CD4-positive, CD25-positive, alpha-beta regulatory T cell (primary cell): Measurements from ENCODE around the gene PLEKHN1. TPM values are rescaled to one million over a fixed set of nuclear protein-coding genes. Genes with fewer than 3 reads are reported as not detected.
"Not testable (repeated sequence)": the region's sequence is repeated elsewhere in the genome, so short reads cannot be mapped to it uniquely, and the experiment has no call there.

ENCODE experiments used
- ATAC-seq, 2 donors: fragments of 150-1000 bp; cut with Tn5 transposase; one replicate each; pipeline ENCODE4 v1.10.0; 2021; ENCODE audit warnings: low read depth in 2 of 2, moderate number of reproducible peaks in 2 of 2, moderate library complexity in 1 of 2
- DNase-seq, 3 donors: peaks; one replicate each; pipeline versions ENCODE4 v3.0.0 to v3.0.0-alpha.2; 2012 to 2022; ENCODE audit warnings: mixed read lengths in 1 of 3
- H3K27ac ChIP-seq: one replicate; pipeline ENCODE4 v1.7.0; 2013; ENCODE audit warnings: mild to moderate bottlenecking, low read length; ENCODE audit not compliant: insufficient read depth, poor library complexity, severe bottlenecking
- H3K27me3 ChIP-seq: one replicate; pipeline ENCODE4 v1.7.0; 2013; ENCODE audit warnings: low read length; ENCODE audit not compliant: control insufficient read depth, insufficient read depth
- H3K36me3 ChIP-seq: one replicate; pipeline ENCODE4 v1.7.0; 2013; ENCODE audit warnings: mild to moderate bottlenecking, low read length, moderate library complexity; ENCODE audit not compliant: control insufficient read depth, insufficient read depth
- H3K4me1 ChIP-seq: 2 replicates; pipeline ENCODE4 v1.7.0; 2013; ENCODE audit warnings: mild to moderate bottlenecking, low read length; ENCODE audit not compliant: insufficient read depth, control insufficient read depth, poor library complexity, severe bottlenecking
- H3K4me3 ChIP-seq: one replicate; pipeline ENCODE4 v1.7.0; 2013; ENCODE audit warnings: low read depth, mild to moderate bottlenecking, low read length, moderate library complexity
- H3K9me3 ChIP-seq, 2 experiments: 1 replicate in 1 of 2; 2 replicates in 1 of 2; pipeline ENCODE4 v1.7.0; 2013; ENCODE audit warnings: low read length in 2 of 2, mild to moderate bottlenecking in 1 of 2, moderate library complexity in 1 of 2; ENCODE audit not compliant: control insufficient read depth in 2 of 2
- H3K27ac Mint-ChIP-seq, 3 donors: one replicate each; pipeline ENCODE4 v1.8.0; 2020 to 2022; ENCODE audit warnings: mild to moderate bottlenecking in 3 of 3, mixed read lengths in 3 of 3, moderate library complexity in 2 of 3
- H3K27me3 Mint-ChIP-seq: one replicate; pipeline ENCODE4 v1.8.0; 2022; ENCODE audit warnings: mild to moderate bottlenecking, mixed read lengths
- H3K36me3 Mint-ChIP-seq: one replicate; pipeline ENCODE4 v1.8.0; 2020; ENCODE audit warnings: mixed read lengths
- H3K4me1 Mint-ChIP-seq, 4 donors: one replicate each; pipeline ENCODE4 v1.8.0; 2020 to 2022; ENCODE audit warnings: mixed read lengths in 4 of 4, mild to moderate bottlenecking in 1 of 4
- H3K4me3 Mint-ChIP-seq, 4 donors: one replicate each; pipeline ENCODE4 v1.8.0; 2020 to 2022; ENCODE audit warnings: mild to moderate bottlenecking in 4 of 4, mixed read lengths in 4 of 4, moderate library complexity in 3 of 4
- H3K9me3 Mint-ChIP-seq, 7 donors: one replicate each; pipeline ENCODE4 v1.8.0; 2020 to 2022; ENCODE audit warnings: mixed read lengths in 7 of 7, mild to moderate bottlenecking in 3 of 7, moderate library complexity in 2 of 7
- polyA plus RNA-seq, 4 donors: library from polyadenylated mRNA; unstranded; fragments of 300-500 nt; fragmentation: Illumina TruSeq; gene quantifications; one replicate each; pipeline ENCODE4 v1.2.3, GENCODE V29; 2021
- total RNA-seq: library from RNA; stranded (reverse); gene quantifications from one replicate; pipeline ENCODE4 v1.2.3, GENCODE V29; 2022

PLEKHN1 gene
- total and polyA plus RNA-seq, 5 donors from 2014 or later = 0.39 to 2.5 (median 0.61) TPM; not detected in 2

DNA sequence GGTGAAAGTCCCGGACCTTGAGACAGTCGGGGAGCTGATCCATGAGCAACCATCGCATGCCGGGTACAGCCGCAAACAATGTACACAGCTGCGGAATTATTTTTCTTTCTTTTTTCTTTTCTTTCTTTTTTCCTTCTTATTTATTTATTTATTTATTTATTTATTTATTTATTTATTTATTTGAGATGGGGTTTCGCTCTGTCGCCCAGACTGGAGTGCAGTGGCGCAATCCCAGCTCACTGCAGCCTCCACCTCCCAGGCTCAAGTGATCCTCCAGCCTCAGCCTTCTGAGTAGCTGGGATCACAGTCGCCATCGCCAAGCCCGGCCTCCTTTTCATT is 18.2 kb downstream of the PLEKHN1 start:
- ATAC-seq (no peak), DNase-seq (no peak)
- no peak overlapping the region for H3K4me3 Mint-ChIP-seq
- H3K9me3 Mint-ChIP-seq = peaks cover 0 to 3% (median 0%) of the 10 kb centered on the region in 7 donors
- H3K4me1 ChIP-seq = peaks cover 4% of the 10 kb centered on the region
- no peaks in the 10 kb centered on the region for H3K36me3 ChIP-seq
- H3K27me3 Mint-ChIP-seq = peaks cover 47% of the 10 kb centered on the region
- no peaks in the 10 kb centered on the region for H3K9me3 ChIP-seq
- H3K4me1 Mint-ChIP-seq = no peaks in the 10 kb centered on the region
- H3K27me3 ChIP-seq = peaks cover 4% of the 10 kb centered on the region
- H3K36me3 Mint-ChIP-seq = no peaks in the 10 kb centered on the region
- H3K27ac ChIP-seq = no peak overlapping the region
- no peak overlapping the region for H3K27ac Mint-ChIP-seq
- H3K4me3 ChIP-seq = no peak overlapping the region

DNA sequence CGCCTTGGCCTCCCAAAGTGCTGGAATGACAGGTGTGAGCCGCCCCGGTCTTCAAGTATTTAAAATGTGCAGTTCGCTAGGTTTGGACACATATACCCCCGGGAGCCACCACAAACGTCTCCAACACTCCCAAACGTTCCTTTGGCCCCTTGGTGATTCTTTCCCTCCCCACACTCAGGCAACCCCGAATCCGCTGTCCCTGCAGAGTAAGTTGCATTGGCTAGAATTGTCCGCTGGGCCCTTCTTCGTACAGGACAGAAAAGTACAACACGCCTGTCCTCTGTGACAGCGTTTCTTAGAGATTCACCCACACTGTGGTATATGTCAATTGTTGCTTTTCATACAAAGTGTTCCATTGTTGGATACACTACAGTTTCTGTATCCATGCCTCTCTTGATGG is 18.8 kb downstream of the PLEKHN1 start:
- no peak overlapping the region for H3K27ac Mint-ChIP-seq
- Histone ChIP-seq H3K36me3 (no peaks in the 10 kb centered on the region), H3K27ac (no peak overlapping the region), H3K9me3 (no peaks in the 10 kb centered on the region), H3K4me1 (peaks cover 4% of the 10 kb centered on the region), H3K27me3 (peaks cover 7% of the 10 kb centered on the region), H3K4me3 (no peak overlapping the region)
- H3K9me3 Mint-ChIP-seq = no peaks in the 10 kb centered on the region
- no peaks in the 10 kb centered on the region for H3K4me1 Mint-ChIP-seq
- H3K36me3 Mint-ChIP-seq = no peaks in the 10 kb centered on the region
- H3K4me3 Mint-ChIP-seq = no peak overlapping the region
- peaks cover 50% of the 10 kb centered on the region for H3K27me3 Mint-ChIP-seq
- ATAC-seq (no peak), DNase-seq (no peak)

DNA sequence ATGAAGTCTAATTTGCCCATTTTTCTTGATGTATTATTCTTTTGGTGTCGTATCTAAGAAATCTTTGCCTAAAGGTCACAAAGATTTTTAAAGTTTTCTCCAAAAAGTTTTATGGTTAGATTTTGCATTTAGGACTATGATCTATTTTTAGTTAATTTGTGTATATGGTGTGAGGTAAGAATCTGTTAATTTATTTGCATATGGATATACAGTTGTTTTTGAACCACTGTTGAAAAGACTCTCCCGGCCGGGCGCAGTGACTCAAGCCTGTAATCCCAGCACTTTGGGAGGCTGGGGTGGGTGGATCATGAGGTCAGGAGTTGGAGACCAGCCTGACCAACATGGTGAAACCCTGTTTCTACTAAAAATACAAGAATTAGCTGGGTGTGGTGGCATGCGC is 21.8 kb downstream of the PLEKHN1 start:
- Mint-ChIP-seq H3K4me1 (peaks cover 0 to 12% (median 2%) of the 10 kb centered on the region in 4 donors), H3K27me3 (peaks cover 67% of the 10 kb centered on the region)
- not testable (repeated sequence) for H3K36me3 Mint-ChIP-seq, H3K27ac Mint-ChIP-seq, H3K27me3 ChIP-seq, H3K9me3 ChIP-seq, H3K4me3 ChIP-seq, ATAC-seq, H3K36me3 ChIP-seq, H3K9me3 Mint-ChIP-seq, H3K27ac ChIP-seq, H3K4me1 ChIP-seq, H3K4me3 Mint-ChIP-seq, DNase-seq

- not testable (repeated sequence) for H3K4me3 ChIP-seq, H3K9me3 Mint-ChIP-seq, H3K27ac Mint-ChIP-seq, H3K27ac ChIP-seq, H3K4me1 ChIP-seq, H3K27me3 ChIP-seq, H3K36me3 ChIP-seq, DNase-seq, ATAC-seq, H3K9me3 ChIP-seq, H3K36me3 Mint-ChIP-seq
- Mint-ChIP-seq H3K27me3 (peaks cover 65% of the 10 kb centered on the region), H3K4me1 (peaks cover 0 to 17% (median 8%) of the 10 kb centered on the region in 4 donors), H3K4me3 (peak overlapping the region in 1 of 4 donors; percentile 58)
Observed at GRCh38 chr1:991275-991674, 25.0 kb downstream of the PLEKHN1 start.

GRCh38 chr1:991895-992294 is 25.6 kb downstream of the PLEKHN1 start:
- H3K36me3 Mint-ChIP-seq = no peaks in the 10 kb centered on the region
- H3K4me3 Mint-ChIP-seq = no peak overlapping the region
- DNase-seq (no peak), ATAC-seq (no peak)
- H3K27me3 Mint-ChIP-seq = peaks cover 63% of the 10 kb centered on the region
- peaks cover 0 to 17% (median 9%) of the 10 kb centered on the region in 4 donors for H3K4me1 Mint-ChIP-seq
- H3K27ac Mint-ChIP-seq = no peak overlapping the region
- peaks cover 0 to 4% (median 1%) of the 10 kb centered on the region in 7 donors for H3K9me3 Mint-ChIP-seq
- Histone ChIP-seq H3K27ac (no peak overlapping the region), H3K4me3 (no peak overlapping the region), H3K4me1 (peaks cover 3% of the 10 kb centered on the region), H3K27me3 (peaks cover 4% of the 10 kb centered on the region), H3K9me3 (no peaks in the 10 kb centered on the region), H3K36me3 (no peaks in the 10 kb centered on the region)

- Histone ChIP-seq H3K4me3 (no peak overlapping the region), H3K36me3 (no peaks in the 10 kb centered on the region), H3K9me3 (no peaks in the 10 kb centered on the region), H3K27me3 (peaks cover 4% of the 10 kb centered on the region), H3K27ac (no peak overlapping the region), H3K4me1 (peaks cover 3% of the 10 kb centered on the region)
- Mint-ChIP-seq H3K27ac (no peak overlapping the region), H3K9me3 (peaks cover 0 to 4% (median 1%) of the 10 kb centered on the region in 7 donors), H3K36me3 (no peaks in the 10 kb centered on the region), H3K4me3 (no peak overlapping the region), H3K27me3 (peaks cover 66% of the 10 kb centered on the region), H3K4me1 (peaks cover 0 to 18% (median 10%) of the 10 kb centered on the region in 4 donors)
- DNase-seq (no peak), ATAC-seq (no peak)
Observed at GRCh38 chr1:992362-992761, 26.1 kb downstream of the PLEKHN1 start.

- peak overlapping the region in 1 of 3 donors; percentile 9 for H3K27ac Mint-ChIP-seq
- ATAC-seq (no peak), DNase-seq (no peak)
- no peaks in the 10 kb centered on the region for H3K9me3 ChIP-seq
- peaks cover 0 to 4% (median 1%) of the 10 kb centered on the region in 7 donors for H3K9me3 Mint-ChIP-seq
- H3K36me3 ChIP-seq = no peaks in the 10 kb centered on the region
- H3K36me3 Mint-ChIP-seq = no peaks in the 10 kb centered on the region
- peaks cover 56% of the 10 kb centered on the region for H3K27me3 Mint-ChIP-seq
- no peak overlapping the region for H3K27ac ChIP-seq
- peaks cover 4% of the 10 kb centered on the region for H3K27me3 ChIP-seq
- peaks cover 3% of the 10 kb centered on the region for H3K4me1 ChIP-seq
- H3K4me3 Mint-ChIP-seq = no peak overlapping the region
- H3K4me1 Mint-ChIP-seq = peaks cover 0 to 19% (median 10%) of the 10 kb centered on the region in 4 donors
- H3K4me3 ChIP-seq = no peak overlapping the region
Observed at GRCh38 chr1:993379-993995, 27.2 kb downstream of the PLEKHN1 start.

DNA sequence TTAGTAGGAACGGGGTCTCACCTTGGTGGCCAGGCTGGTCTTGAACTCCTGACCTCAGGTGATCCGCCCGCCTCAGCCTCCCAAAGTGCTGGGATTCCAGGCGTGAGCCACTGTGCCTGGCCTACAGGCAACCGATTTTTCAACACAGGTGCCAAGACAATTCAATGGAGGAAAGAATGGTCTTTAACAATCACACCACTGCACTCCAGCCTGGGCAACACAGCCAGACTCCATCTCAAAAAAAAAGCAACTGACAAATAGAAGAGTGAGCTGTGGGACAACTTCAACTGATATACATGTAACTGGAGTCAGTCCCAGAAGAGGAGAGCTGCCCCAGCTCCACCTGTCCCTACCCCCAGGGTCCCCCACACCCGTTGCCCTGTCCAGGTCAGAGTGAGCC is 28.3 kb downstream of the PLEKHN1 start:
- not testable (repeated sequence) for H3K27ac Mint-ChIP-seq, DNase-seq, ATAC-seq, H3K27ac ChIP-seq, H3K9me3 Mint-ChIP-seq, H3K4me3 ChIP-seq, H3K4me3 Mint-ChIP-seq, H3K36me3 ChIP-seq, H3K27me3 ChIP-seq, H3K9me3 ChIP-seq, H3K36me3 Mint-ChIP-seq
- Mint-ChIP-seq H3K4me1 (peaks cover 0 to 20% (median 10%) of the 10 kb centered on the region in 4 donors), H3K27me3 (peaks cover 46% of the 10 kb centered on the region)
- H3K4me1 ChIP-seq = peaks cover 12% of the 10 kb centered on the region
